GM19328 (cell line): ENCODE measurements around the gene MYH7B.

Experiments used
- ATAC-seq: cut with Tn5 transposase; IDR thresholded peaks from one replicate; pipeline ENCODE4 v1.9.1; 2021; ENCODE audit warnings: mild to moderate bottlenecking, moderate library complexity; ENCODE audit not compliant: unreplicated experiment

The MYH7B gene

GRCh38 chr20:34971561-34972235 lies 16.0 kb downstream of the MYH7B start:
- ATAC-seq, result no peak

- no peak for ATAC-seq
These were observed 18.6 kb downstream of the MYH7B start for GRCh38 chr20:34974246-34974645.

- ATAC-seq, result no peak
These were observed 20.6 kb downstream of the MYH7B start for GRCh38 chr20:34976286-34976685.

GRCh38 chr20:34977365-34978091 lies 21.9 kb downstream of the MYH7B start:
- no peak for ATAC-seq

- no peak for ATAC-seq
These were observed 22.6 kb downstream of the MYH7B start for GRCh38 chr20:34978092-34978744.

GRCh38 chr20:34979366-34980153 lies 23.9 kb downstream of the MYH7B start:
- ATAC-seq, result no peak

- ATAC-seq, result no peak
These were observed 25.0 kb downstream of the MYH7B start for GRCh38 chr20:34980543-34981233.

GRCh38 chr20:34982270-34983088 lies 26.8 kb downstream of the MYH7B start:
- ATAC-seq, result no peak

- ATAC-seq, result no peak
These were observed 27.6 kb downstream of the MYH7B start for GRCh38 chr20:34983089-34983820.

- ATAC-seq, result no peak
These were observed 28.5 kb downstream of the MYH7B start for GRCh38 chr20:34983995-34984735.

GRCh38 chr20:34984756-34985261 lies 29.1 kb downstream of the MYH7B start:
- no peak for ATAC-seq

GRCh38 chr20:34985461-34986310 lies 30.0 kb downstream of the MYH7B start:
- no peak for ATAC-seq

GRCh38 chr20:34986311-34987287 lies 30.9 kb downstream of the MYH7B start:
- ATAC-seq, result no peak

- ATAC-seq, result no peak
These were observed 31.9 kb downstream of the MYH7B start for GRCh38 chr20:34987288-34988190.

GRCh38 chr20:34988191-34988540 lies 32.5 kb downstream of the MYH7B start:
- ATAC-seq, result no peak
